Neutrophil (primary cell): ENCODE measurements around the gene SPINT1.

ENCODE experiments used
- H3K27ac ChIP-seq: fragments of 200-600 bp; sonication (generic); 2 replicates; pipeline ENCODE4 v1.5.1; 2016; ENCODE audit warnings: mild to moderate bottlenecking, moderate library complexity
- H3K27me3 ChIP-seq: fragments of 200-600 bp; sonication (generic); 2 replicates; pipeline ENCODE4 v1.6.0; 2016; ENCODE audit warnings: mild to moderate bottlenecking
- H3K36me3 ChIP-seq: fragments of 200-600 bp; sonication (generic); 2 replicates; pipeline ENCODE4 v1.5.1; 2017
- H3K4me1 ChIP-seq, 2 experiments: fragments of 200-600 bp in 1 of 2; sonication (generic) in 1 of 2; 1 replicate in 1 of 2; 2 replicates in 1 of 2; pipeline versions ENCODE4 v1.5.1 to v1.6.1; 2013 to 2016; ENCODE audit warnings: low read depth in 1 of 2, low read length in 1 of 2, mild to moderate bottlenecking in 1 of 2, moderate library complexity in 1 of 2; ENCODE audit not compliant: control insufficient read depth in 1 of 2, insufficient read depth in 1 of 2
- H3K4me3 ChIP-seq, 2 experiments: fragments of 200-600 bp in 1 of 2; sonication (generic) in 1 of 2; 1 replicate in 1 of 2; 2 replicates in 1 of 2; pipeline ENCODE4 v1.5.1; 2013 to 2016; ENCODE audit warnings: low read depth in 1 of 2, low read length in 1 of 2, mild to moderate bottlenecking in 1 of 2, moderate library complexity in 1 of 2
- H3K9me3 ChIP-seq: fragments of 200-600 bp; sonication (generic); 2 replicates; pipeline ENCODE4 v1.5.1; 2016
- CTCF ChIP-seq: fragments of 200-600 bp; sonication (generic); IDR thresholded peaks from 2 replicates; pipeline ENCODE4 v1.5.1; 2016; ENCODE audit warnings: antibody characterized with exemption

SPINT1 gene

DNA sequence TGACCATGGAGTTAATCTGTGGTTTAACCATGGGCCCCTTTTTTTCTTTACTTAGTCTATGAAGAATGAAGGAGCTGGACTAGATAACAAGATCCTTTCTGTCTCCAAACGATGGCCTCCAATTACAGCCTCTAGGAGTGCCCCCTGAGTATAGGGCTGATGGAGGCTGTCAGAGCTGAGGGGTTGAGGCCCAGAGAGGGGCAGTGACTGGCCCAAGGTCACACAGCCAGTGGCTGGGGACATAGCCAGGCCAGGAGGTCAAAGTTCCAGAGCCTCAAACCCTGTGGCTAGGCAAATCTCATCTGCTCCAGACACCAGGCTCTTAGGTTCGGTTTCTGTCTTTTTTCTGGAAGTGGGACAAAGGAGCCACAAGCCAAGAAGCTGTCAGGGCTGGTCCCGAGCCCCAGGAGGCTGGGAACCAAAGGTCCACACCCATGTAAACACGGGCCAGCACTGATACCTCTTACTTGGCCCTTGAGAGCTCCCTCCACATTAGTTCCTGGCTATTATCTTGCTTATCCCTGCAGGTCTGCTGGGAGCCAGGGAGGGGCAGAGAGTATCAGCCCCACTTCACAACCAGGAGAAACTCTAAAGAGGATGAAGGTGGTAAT lies 19.9 kb downstream of the SPINT1 start:
- TF ChIP-seq CTCF, result no peak
- no peaks in the 10 kb centered on the region for H3K27me3 ChIP-seq
- no peak overlapping the region for H3K27ac ChIP-seq
- H3K9me3 ChIP-seq, result no peaks in the 10 kb centered on the region
- peaks cover 6 to 29% of the 10 kb centered on the region in 2 experiments for H3K4me1 ChIP-seq
- H3K4me3 ChIP-seq, result no peak overlapping the region
- H3K36me3 ChIP-seq, result no peaks in the 10 kb centered on the region

GRCh38 chr15:40867199-40867598 lies 23.4 kb downstream of the SPINT1 start:
- Histone ChIP-seq H3K27ac (no peak overlapping the region), H3K27me3 (peaks cover 17% of the 10 kb centered on the region), H3K4me3 (no peak overlapping the region), H3K4me1 (peaks cover 0 to 1% of the 10 kb centered on the region in 2 experiments), H3K36me3 (no peaks in the 10 kb centered on the region), H3K9me3 (no peaks in the 10 kb centered on the region)
- TF ChIP-seq CTCF, result no peak

- Histone ChIP-seq H3K9me3 (no peaks in the 10 kb centered on the region), H3K4me1 (peaks cover 13 to 14% of the 10 kb centered on the region in 2 experiments), H3K4me3 (no peak overlapping the region), H3K27me3 (peaks cover 42% of the 10 kb centered on the region), H3K27ac (no peak overlapping the region), H3K36me3 (no peaks in the 10 kb centered on the region)
- TF ChIP-seq CTCF, result no peak
Observed at GRCh38 chr15:40869686-40870085, 25.8 kb downstream of the SPINT1 start.

DNA sequence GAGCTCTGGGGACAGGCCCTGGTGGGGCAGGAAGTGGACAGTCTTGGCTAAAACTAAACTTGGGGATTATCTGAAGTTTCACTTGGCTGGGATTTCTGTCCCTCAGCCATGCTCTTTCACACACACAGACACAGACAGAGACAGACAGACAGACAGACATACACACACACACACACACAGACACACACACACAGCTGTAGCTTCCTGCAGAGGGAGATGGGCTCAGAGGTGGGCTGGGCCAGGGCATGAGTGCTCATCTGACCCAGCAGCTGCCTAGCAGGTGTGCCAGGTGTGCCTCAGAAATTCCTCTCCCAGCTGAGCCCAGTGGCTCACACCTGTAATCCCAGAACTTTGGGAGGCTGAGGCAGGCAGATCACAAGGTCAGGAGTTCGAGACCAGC lies 26.9 kb downstream of the SPINT1 start:
- Histone ChIP-seq H3K4me3 (no peak overlapping the region), H3K9me3 (no peaks in the 10 kb centered on the region), H3K4me1 (peaks cover 13 to 14% of the 10 kb centered on the region in 2 experiments), H3K27me3 (peaks cover 50% of the 10 kb centered on the region), H3K27ac (no peak overlapping the region), H3K36me3 (no peaks in the 10 kb centered on the region)
- no peak for TF ChIP-seq CTCF

- no peaks in the 10 kb centered on the region for H3K9me3 ChIP-seq
- TF ChIP-seq CTCF, result no peak
- no peak overlapping the region for H3K27ac ChIP-seq
- no peak overlapping the region for H3K4me3 ChIP-seq
- H3K27me3 ChIP-seq, result peaks cover 50% of the 10 kb centered on the region
- H3K4me1 ChIP-seq, result peaks cover 13 to 14% of the 10 kb centered on the region in 2 experiments
- no peaks in the 10 kb centered on the region for H3K36me3 ChIP-seq
Observed at GRCh38 chr15:40871749-40872617, 28.1 kb downstream of the SPINT1 start.
